ENCODE measurements around the gene DENND2D.
A peak's percentile ranks its signal among the peaks of the same experiment; 100 is the strongest.

Gene DENND2D

DNA sequence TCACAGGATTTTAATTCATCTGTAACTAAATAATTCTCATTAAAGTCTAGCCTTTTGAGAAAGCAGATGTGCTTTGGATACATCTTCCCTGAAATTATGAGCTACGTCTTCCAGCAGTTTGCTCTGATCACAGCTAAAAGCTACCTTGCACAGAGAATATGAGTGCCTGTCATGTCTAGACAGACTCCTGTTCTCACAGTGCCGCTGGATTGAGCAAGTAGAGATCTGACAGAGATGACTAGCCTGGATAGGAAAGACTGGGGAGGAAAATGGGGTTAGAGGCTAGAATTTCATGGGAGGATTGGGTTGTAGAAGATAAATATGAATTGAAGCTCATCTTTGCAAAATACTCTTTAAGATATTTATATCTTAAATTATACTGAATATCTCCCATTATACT, 36.3 kb downstream of the DENND2D start:
- DNase-seq = no peak

DNA sequence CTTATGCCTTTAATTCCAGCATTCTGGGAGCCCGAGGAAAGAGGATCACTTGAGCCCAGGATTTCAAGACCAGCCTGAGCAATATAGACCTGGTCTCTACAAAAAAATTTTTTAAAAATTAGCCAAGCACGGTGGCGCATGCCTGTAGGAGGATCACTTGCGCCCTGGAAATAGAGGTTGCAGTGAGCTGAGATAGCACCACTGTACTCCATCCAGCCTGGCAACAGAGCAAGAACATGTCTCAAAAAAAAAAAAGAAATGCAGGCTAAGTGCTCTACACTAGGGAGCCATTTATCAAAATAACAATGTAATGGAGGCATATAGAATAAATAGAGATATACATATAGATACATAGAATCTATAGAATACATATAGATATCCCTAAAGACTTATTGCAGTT, 37.1 kb downstream of the DENND2D start:
- DNase-seq = no peak

DNA sequence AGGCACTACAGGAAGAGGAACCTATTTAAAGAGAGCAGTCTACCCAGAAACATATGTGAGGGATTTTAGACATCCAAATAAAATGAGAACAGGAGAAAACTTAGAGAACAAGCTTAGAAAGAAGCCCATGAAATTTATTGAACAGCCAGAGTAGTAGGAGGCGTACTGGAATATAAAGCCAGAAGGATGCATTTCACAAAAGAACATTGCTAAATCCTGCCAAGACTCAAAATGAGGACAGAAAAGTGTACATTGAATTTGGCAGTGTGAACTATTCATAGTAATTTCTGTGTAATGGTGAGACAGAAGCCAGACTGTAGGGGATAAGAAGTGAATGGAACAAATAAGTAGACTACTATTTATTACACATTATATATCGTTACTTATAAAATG, 38.0 kb downstream of the DENND2D start:
- DNase-seq = no peak

DNA sequence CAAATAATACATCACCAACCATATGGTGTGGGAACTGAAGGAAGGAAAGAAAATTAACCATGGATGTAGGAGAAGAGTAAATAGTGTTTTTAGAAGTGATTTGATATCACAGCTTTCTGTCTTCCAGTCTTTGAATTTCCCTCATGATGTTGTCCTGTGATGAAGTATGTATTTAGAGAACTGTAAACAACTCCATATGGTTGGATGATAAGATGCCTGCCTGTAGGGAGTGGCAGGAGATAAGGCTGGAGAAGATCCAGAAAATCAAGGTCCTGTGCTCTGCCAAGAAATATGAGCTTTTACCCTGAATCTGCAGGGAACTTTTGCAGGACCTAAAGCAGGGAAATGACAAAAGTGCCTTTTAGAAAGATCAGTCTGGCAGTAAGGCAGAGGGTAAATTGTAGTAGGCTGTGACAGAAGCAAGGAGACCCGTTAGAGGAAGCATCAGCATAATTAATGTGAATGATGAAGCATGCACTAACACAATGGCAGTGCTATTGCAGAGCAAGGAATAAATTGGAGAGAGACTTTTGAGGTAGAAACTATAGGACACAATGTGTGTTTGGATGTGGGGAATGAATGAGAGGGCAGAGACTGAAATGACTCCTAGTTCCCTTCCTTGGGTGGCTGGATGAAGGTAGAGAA, 38.5 kb downstream of the DENND2D start:
- peak; percentile 19 for DNase-seq

DNA sequence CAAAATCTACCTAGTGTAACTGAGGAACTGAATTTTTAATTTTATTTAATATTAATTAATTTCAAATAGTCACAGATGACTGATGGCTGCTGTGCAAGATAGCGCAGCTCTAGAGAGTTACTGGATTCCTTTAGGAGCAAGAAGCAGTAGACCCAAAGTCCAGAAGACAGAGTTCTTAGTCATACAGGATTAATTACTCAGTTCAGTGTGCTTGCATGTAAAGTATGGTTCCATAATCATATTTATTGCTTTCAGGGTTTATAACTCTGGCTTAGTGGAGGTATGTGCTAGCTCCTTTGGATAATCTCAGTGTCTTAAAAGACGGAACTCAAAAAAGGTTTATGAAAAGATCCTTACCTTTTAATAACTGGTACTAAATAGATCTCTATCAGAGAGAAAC, 43.0 kb downstream of the DENND2D start:
- DNase-seq = no peak

DNA sequence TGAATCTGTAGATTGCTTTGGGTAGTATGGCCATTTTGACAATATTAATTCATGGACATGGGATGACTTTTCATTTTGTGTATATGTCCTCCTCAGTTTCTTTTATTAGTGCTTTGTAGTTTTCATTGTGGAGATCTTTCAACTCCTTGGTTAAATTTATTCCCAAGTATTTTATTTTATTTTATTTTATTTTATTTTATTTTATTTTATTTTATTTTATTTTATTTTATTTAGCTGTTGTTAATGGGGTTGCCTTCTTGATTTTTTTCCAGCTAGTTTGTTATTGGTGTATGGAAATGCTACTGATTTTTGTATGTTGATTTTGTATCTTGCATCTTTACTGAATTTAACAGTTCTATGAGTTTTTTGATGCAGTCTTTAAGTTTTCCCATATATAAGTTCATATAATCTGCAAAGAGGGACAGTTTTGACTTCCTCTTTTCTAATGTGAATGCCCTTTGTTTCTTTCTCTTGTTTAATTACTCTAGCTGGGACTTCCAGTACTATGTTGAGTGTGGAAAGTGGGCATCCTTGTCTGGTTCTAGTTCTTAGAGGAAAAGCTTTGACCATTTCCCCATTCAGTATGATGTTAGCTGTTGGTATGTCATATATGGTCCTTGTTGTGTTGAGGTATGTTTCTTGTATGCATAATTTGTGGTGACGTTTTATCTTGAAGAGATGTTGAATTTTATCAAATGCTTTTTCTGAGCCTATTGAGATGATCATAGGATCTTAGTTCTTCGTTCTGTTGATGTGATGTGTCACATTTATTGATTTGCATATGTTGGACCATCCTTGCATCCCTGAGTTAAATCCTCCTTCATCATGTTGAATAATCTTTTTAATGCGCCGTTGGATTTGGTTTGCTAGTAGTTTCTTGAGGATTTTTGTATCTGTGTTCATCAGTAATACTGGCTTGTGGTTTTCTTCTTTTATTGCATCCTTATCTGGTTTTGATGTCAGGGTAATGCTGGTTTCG, 46.1 kb downstream of the DENND2D start:
- DNase-seq = no peak

DNA sequence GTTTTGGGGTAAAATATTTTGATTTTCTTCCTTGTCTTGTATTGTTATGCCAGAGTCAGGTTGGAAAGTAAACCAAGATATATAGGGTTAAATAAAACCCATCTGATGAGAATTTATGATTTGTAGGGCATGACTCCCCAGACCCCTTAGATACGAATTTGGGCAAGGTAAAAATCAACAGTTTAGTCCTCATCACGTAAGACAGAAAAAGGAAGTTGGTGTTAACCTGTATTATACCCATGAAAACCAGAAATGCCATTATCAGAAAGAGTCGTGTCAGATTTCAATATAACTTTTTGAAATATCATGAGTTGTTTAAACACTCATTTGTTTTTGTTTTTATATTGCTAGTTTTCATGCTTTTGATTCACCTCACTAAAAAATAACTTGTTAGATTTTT, 48.6 kb downstream of the DENND2D start:
- DNase-seq = no peak

DNA sequence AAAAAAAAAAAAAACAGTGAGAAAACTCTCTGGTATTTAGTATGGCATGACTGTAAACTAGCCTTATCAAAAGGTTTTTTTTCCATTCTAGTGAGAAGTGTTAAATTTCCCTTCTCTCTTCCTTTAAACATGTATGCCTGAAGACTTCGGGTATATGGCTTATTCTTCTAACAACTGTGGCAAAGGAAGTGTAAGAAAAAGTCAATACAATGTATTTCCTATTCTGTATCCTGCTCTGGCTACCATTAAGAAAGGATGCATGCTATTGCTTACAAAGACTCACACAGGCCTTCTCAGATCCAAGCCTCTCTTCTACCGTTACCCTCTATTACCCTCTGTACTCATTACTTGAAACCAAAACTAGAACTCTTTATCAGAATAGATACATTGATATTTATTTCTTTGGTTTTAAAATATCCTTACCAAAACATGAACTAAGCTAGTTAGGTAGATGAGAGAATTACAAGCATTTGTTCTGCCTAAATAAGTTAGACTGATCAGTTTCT, 52.0 kb downstream of the DENND2D start:
- no peak for DNase-seq

DNA sequence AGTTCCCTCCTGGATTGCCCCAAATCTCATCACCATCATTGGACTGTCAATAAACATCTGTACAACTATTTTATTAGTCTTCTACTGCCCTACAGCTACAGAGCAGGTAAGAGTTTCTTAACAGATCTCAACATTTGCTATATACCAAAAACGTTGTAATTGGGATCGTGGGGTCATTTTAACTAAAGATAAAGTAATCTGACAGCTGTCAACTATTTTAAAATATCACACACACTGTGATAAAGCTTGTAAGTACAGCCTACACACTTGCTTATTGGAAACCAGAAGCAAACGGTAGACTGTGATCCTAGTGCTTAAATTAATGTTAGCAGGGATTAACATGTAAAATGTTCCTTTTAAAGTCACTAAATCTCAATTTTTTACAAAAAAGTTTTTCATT, 52.5 kb downstream of the DENND2D start:
- no peak for DNase-seq

DNA sequence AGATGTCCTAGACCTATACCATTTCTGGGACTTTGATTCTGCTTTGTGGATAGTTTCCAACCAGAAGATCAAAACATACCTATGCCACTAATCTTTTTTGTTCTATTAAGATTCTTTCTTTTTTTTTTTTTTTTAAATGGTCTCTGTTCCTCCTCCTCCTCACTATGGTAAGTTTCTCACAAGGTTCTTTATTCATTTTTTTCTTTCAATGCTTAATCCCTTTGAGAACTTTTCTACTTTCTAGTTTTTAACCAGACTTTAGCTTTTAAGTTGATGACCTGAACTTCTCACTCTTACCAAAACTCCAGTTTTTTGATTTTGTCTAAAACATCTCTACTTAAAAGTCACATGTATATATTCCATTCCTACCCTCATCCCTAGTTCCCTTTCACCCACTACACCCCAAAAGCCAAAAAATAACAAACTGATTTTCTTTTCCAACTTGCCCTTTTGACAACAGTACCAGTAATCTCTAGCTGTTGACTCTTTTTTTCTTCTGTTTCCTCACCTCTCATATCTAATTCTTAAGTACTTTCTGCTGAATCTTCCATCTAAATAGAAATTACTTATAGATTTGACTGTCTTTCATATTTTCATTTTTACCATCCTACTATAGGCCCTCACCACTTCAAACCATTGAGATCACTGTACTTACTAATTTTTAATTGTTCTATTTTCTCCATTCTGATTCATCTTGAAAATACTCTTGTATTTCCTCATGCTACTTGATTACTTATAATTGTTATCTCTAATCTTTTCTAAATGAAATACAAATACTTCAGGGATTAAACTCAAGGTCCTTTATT, 54.3 kb downstream of the DENND2D start:
- DNase-seq = no peak

DNA sequence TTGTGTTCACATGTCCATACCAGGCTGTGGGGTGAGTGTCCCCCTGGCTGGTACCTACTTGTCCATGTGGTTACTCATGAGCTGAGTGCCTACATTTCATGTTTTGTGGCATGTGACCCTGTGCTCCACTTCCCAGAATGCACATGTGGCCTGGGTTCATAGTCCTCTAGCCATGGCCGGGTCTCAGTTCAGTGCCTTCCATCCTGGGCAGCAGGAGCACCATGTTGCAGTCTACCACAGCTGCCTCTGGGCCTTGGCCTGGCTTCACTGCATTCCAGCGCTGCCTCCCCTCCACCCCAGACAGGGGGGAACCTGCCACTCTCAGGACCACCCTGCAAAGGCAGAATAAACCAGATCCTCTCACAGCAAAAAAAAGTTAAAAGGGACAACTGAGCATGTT, 54.9 kb downstream of the DENND2D start:
- no peak for DNase-seq

DNA sequence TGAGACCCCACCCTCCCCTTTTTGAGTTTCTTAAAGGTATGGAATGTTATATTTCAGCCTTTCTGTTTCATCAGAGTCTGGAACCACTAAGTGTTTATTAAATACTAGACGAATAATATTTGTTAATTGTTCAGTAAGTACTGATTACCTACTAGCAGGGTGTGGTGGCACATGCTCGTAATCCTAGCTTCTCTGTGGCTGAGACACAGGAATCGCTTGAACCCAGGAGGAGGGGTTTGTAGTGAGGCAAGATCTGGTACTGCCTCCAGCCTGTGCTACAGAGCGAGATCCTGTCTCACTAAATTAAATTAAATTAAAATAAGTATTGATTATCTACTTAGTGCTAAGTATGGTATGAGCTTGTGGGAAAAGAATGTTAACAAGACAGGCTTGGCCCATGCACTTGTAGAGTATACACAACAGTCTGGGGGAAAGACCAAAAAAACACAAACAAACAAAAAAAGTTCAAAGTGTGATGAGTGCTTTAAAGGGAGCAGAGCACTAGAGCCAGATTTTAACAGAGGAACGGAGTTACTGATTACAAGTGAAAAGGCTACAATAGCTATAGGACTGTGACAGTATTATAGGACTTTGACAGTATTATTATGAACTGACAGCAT, 58.0 kb downstream of the DENND2D start:
- DNase-seq = no peak

DNA sequence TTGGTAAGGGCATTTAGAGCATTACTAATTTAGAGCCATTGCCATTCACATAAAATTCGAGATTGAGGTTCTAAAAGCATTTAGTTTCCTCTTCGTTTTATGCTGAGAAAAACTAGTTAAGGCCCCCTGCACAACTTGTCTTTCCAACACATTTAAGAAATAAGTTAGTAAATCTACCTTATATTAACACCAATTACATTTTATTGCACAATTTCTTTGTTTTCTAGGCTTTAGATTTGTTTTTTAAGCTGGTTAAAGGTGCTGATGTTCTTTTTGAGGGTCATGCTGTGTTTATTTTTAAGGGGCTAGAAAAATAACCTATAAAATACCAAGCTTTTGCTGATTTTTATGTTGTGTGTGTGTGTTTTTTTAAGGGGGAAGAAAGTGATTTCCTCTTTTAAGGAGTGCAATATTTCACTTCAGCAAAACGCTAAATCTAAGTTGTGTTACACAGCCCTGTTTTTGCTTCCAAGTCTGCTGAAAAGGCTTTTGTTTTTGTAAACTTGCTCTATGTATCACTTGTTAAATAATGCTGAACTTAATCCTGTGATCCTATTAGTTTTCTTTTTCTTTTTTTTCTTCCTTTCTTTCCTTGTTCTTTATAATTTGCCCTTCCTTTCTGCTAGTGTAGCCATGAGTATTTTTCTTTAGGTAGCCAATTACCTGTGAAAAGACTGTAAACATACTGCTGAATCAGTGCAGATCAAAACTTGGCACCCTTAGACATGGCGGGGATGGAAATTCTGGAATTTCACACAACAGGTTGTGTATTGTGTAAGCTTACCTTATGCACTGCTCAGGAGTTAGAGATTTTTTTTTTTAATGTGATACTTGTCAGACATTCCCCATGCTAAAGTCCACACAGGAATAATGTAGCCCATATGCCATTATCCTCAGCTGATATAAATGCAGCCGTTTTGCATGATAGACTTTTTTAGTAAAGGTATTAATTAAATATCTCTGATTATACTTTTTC, 58.9 kb downstream of the DENND2D start:
- no peak for DNase-seq

DNA sequence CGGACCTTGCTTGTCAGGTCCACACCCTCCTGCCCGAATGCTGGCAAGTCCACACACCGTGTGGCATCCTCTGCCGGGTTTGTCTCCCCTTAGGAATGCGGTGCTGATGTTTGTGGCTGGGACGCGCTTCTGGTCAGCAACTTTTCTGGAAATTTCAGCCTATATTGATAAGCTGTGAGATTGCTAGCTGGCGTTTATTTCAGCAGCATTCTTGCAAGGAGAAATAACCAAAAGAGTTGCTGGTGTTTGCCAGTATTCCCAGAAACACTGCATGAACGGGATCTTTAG, 59.8 kb downstream of the DENND2D start:
- no peak for DNase-seq

DNA sequence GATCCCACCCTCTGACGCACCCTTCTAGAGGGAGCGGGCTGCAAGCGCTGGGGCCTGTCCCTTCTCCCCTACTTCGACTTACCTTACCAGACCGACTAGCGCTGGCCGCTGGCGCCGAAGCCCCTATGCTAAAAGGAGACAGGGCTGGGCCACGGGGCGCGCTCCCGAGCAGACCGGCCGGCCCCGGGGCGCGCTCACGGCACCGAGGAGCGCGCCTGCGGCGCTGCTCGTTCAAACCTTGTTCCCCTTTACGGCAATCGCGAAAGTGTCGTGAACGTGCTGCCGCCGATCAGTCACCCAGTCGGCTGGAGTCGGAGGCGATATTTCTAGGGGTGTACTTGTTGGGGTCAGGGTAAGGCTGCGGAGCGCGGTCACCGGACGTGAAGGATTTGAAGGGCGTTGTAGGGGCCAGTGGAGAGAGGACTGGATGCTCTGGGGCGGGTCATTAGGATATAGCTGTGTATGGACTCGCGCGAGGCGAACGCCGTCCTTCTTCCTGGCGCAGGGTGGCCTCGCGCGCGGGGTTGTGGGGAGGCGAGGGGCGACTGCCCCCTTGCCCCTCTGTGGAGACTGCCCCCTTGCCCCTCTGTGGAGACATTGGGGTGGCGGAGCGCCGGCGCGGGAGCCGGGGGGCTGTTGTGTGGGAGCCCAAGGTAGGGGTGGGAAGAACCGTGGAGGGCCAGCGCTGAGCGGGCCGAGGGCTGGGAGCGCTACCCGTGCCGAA, 60.3 kb downstream of the DENND2D start, which contains the start of the genes CEPT1 and DRAM2:
Gene CEPT1 (plus strand): TSS at position 268 of the 724 bp plus-strand sequence. CDS start 7,492 bp downstream, outside the sequence.
Gene DRAM2 (minus strand): TSS at position 138 of the 724 bp plus-strand sequence. CDS start 8,539 bp downstream, outside the sequence.
- peak; percentile 98 for DNase-seq

DNA sequence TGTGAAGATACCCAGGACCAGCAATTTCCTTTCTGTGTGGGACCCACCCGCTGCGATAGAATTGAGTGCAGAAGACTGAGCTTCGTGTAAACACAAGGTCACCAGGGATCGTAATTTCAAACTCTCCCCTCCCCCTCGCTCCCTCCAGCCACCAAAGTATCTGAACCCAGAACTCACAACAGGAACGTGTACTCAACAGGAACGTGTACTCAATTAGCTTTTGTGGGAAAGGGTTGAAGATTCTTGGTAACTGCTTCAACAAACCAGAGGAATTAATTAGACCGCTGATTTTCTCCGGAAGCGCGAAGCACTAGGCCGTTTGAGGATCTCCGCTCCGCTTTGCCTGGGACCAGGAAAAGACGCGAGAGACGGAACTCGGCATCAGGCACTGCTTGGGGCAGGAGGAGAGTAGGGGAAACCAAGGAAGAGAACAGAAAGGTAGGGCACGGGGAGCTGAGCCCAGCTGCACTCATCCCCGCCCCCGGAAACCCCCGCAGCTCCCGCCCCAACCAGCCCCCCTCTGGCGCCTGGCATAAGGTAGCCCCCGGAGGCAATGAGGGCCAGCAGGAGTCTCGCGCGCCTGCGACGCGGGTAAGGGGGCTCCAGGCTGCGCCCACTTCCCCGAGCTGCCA, 61.0 kb downstream of the DENND2D start:
- peak; percentile 84 for DNase-seq

Data from DMS53 (cell line).